Gastrocnemius medialis (tissue), 4 donors: ENCODE measurements around the gene GNG7.

Source experiments
- CTCF ChIP-seq, 5 experiments: fragments of 450-650 bp in 3 of 5; fragments of 200-600 bp in 2 of 5; sonication (generic) in 2 of 5; IDR thresholded peaks in 4 of 5; conservative IDR thresholded peaks in 1 of 5; 1 replicate in 4 of 5; 2 replicates in 1 of 5; pipeline ENCODE4 v1.5.1; 2016 to 2019; ENCODE audit warnings: antibody characterized with exemption in 5 of 5, mild to moderate bottlenecking in 3 of 5, moderate library complexity in 3 of 5
- POLR2A ChIP-seq, 2 donors: fragments of 450-650 bp; IDR thresholded peaks; one replicate each; pipeline ENCODE4 v1.6.1; 2017; ENCODE audit warnings: antibody characterized with exemption in 2 of 2, mild to moderate bottlenecking in 2 of 2, moderate library complexity in 2 of 2

- TF ChIP-seq CTCF (IDR thresholded peaks at IDR 0.05 in 4 of 5, conservative IDR thresholded peaks at IDR 0.05 in 1 of 5) (no peak), POLR2A (IDR thresholded peaks at IDR 0.05) (no peak)
These were observed 48.9 kb upstream of the GNG7 start for GRCh38 chr19:2751438-2751830.
